ENCODE results near the gene BCORL1. TPM values are rescaled to one million over a fixed set of nuclear protein-coding genes. Genes with fewer than 3 reads are reported as not detected.

Gene BCORL1
- polyA plus RNA-seq, 1 donor from 2014 or later: 1.0 TPM

- no peaks in the 10 kb centered on the region for H3F3A ChIP-seq (ENCODE audit: insufficient read depth, low read length, poor library complexity, severe bottlenecking)
- H3K4me2 ChIP-seq (ENCODE audit: low read length): no peak overlapping the region
- H3K36me3 ChIP-seq (ENCODE audit: insufficient read depth, low read length): no peaks in the 10 kb centered on the region
- peaks cover 25% of the 10 kb centered on the region for H3K27me3 ChIP-seq (ENCODE audit: insufficient read depth, low read depth, low read length)
- TF ChIP-seq CTCF (IDR thresholded peaks at IDR 0.05; ENCODE audit: poor library complexity, severe bottlenecking): no peak
- TF ChIP-seq TAF1 (IDR thresholded peaks at IDR 0.05; ENCODE audit: low read depth): no peak
- TF ChIP-seq POLR2AphosphoS5 (IDR thresholded peaks at IDR 0.05): no peak
- no peak for TF ChIP-seq EZH2 (IDR thresholded peaks at IDR 0.05; ENCODE audit: borderline replicate concordance, insufficient read depth, low read length, poor library complexity, severe bottlenecking)
- no peak for TF ChIP-seq REST (IDR thresholded peaks at IDR 0.05; ENCODE audit: borderline replicate concordance)
- TF ChIP-seq RAD21 (conservative IDR thresholded peaks at IDR 0.05): no peak
- TF ChIP-seq MXI1 (conservative IDR thresholded peaks at IDR 0.05; ENCODE audit: poor library complexity, severe bottlenecking): no peak
- H3K9me2 ChIP-seq (ENCODE audit: insufficient read depth, low read length): no peaks in the 10 kb centered on the region
- no peaks in the 10 kb centered on the region for H4K20me1 ChIP-seq (ENCODE audit: insufficient read depth)
- H2AFZ ChIP-seq (ENCODE audit: low read depth, low read length): no peak overlapping the region
- H3K79me2 ChIP-seq (replicated peaks; ENCODE audit: insufficient read depth, low read length): no peaks in the 10 kb centered on the region
- H3K9me3 ChIP-seq (ENCODE audit: low read length): no peaks in the 10 kb centered on the region
- H3K9ac ChIP-seq (ENCODE audit: low read length): no peak overlapping the region
- H3K27ac ChIP-seq (ENCODE audit: low read length): no peak overlapping the region
- H3K4me3 ChIP-seq (ENCODE audit: low read length): no peak overlapping the region
Measured at GRCh38 chrX:129958083-129958465, 24.4 kb upstream of the BCORL1 start.

GRCh38 chrX:129958814-129959492 is 23.5 kb upstream of the BCORL1 start:
- H3K27ac ChIP-seq (ENCODE audit: low read length): no peak overlapping the region
- H3K9ac ChIP-seq (ENCODE audit: low read length): peak overlapping the region; percentile 9
- peak overlapping the region; percentile 55 for H3K4me3 ChIP-seq (ENCODE audit: low read length)
- peaks cover 25% of the 10 kb centered on the region for H3K27me3 ChIP-seq (ENCODE audit: insufficient read depth, low read depth, low read length)
- TF ChIP-seq SMC3 (conservative IDR thresholded peaks at IDR 0.05; ENCODE audit: poor library complexity) (no peak), EP300 (conservative IDR thresholded peaks at IDR 0.05; ENCODE audit: poor library complexity, severe bottlenecking) (no peak), TAF1 (IDR thresholded peaks at IDR 0.05; ENCODE audit: low read depth) (no peak), POLR2AphosphoS5 (IDR thresholded peaks at IDR 0.05) (no peak), RAD21 (conservative IDR thresholded peaks at IDR 0.05) (no peak), MXI1 (conservative IDR thresholded peaks at IDR 0.05; ENCODE audit: poor library complexity, severe bottlenecking) (no peak), EZH2 (IDR thresholded peaks at IDR 0.05; ENCODE audit: borderline replicate concordance, insufficient read depth, low read length, poor library complexity, severe bottlenecking) (no peak), CTCF (IDR thresholded peaks at IDR 0.05; ENCODE audit: poor library complexity, severe bottlenecking) (no peak), REST (IDR thresholded peaks at IDR 0.05; ENCODE audit: borderline replicate concordance) (no peak)
- H3K36me3 ChIP-seq (ENCODE audit: insufficient read depth, low read length): no peaks in the 10 kb centered on the region
- no peaks in the 10 kb centered on the region for H3K79me2 ChIP-seq (replicated peaks; ENCODE audit: insufficient read depth, low read length)
- no peak overlapping the region for H3K4me2 ChIP-seq (ENCODE audit: low read length)
- no peak overlapping the region for H2AFZ ChIP-seq (ENCODE audit: low read depth, low read length)
- H3K9me3 ChIP-seq (ENCODE audit: low read length): no peaks in the 10 kb centered on the region
- no peaks in the 10 kb centered on the region for H3K9me2 ChIP-seq (ENCODE audit: insufficient read depth, low read length)
- no peaks in the 10 kb centered on the region for H3F3A ChIP-seq (ENCODE audit: insufficient read depth, low read length, poor library complexity, severe bottlenecking)
- no peaks in the 10 kb centered on the region for H4K20me1 ChIP-seq (ENCODE audit: insufficient read depth)

Data from neural cell (in vitro differentiated cells).